ENCODE measurements around the gene TNRC6C.
"Not testable (repeated sequence)": the region's sequence is repeated elsewhere in the genome, so short reads cannot be mapped to it uniquely, and the experiment has no call there.

TNRC6C gene

GRCh38 chr17:78048346-78049292 lies 90.1 kb downstream of the TNRC6C start:
- no peak for DNase-seq

GRCh38 chr17:78049609-78050008 lies 91.1 kb downstream of the TNRC6C start:
- DNase-seq = no peak

- DNase-seq = no peak
These were observed 92.9 kb downstream of the TNRC6C start for GRCh38 chr17:78051186-78051972.

- DNase-seq = no peak
These were observed 95.4 kb downstream of the TNRC6C start for GRCh38 chr17:78053777-78054468.

GRCh38 chr17:78057113-78057740 lies 98.7 kb downstream of the TNRC6C start:
- DNase-seq = no peak

- DNase-seq = no peak
These were observed 99.5 kb downstream of the TNRC6C start for GRCh38 chr17:78058001-78058400.

- no peak for DNase-seq
These were observed 100.1 kb downstream of the TNRC6C start for GRCh38 chr17:78058581-78058980.

GRCh38 chr17:78062596-78062995 lies 104.1 kb downstream of the TNRC6C start:
- no peak for DNase-seq

GRCh38 chr17:78063489-78063888 lies 105.0 kb downstream of the TNRC6C start:
- no peak for DNase-seq

- DNase-seq = no peak
These were observed 106.2 kb downstream of the TNRC6C start for GRCh38 chr17:78064708-78065107.

GRCh38 chr17:78066976-78067375 lies 108.5 kb downstream of the TNRC6C start:
- not testable (repeated sequence) for DNase-seq

- no peak for DNase-seq
These were observed 111.2 kb downstream of the TNRC6C start for GRCh38 chr17:78069695-78070094.

- no peak for DNase-seq
These were observed 114.5 kb downstream of the TNRC6C start for GRCh38 chr17:78072961-78073360.

GRCh38 chr17:78075011-78075410 lies 116.5 kb downstream of the TNRC6C start:
- no peak for DNase-seq

GRCh38 chr17:78075545-78075944 lies 117.0 kb downstream of the TNRC6C start:
- no peak for DNase-seq

- DNase-seq = no peak
These were observed 120.8 kb downstream of the TNRC6C start for GRCh38 chr17:78079253-78079652.

- DNase-seq = no peak
These were observed 123.0 kb downstream of the TNRC6C start for GRCh38 chr17:78081551-78081950.

GRCh38 chr17:78082355-78082872 lies 123.9 kb downstream of the TNRC6C start:
- not testable (repeated sequence) for DNase-seq

- DNase-seq = no peak
These were observed 124.5 kb downstream of the TNRC6C start for GRCh38 chr17:78082988-78083387.

GRCh38 chr17:78086740-78087139 lies 128.2 kb downstream of the TNRC6C start:
- DNase-seq = no peak

GRCh38 chr17:78088529-78088928 lies 130.0 kb downstream of the TNRC6C start:
- no peak for DNase-seq

- DNase-seq = no peak
These were observed 131.2 kb downstream of the TNRC6C start for GRCh38 chr17:78089576-78090281.

Measured in fibroblast of skin of right quadriceps (primary cell).